Activated B cell treated with CpG ODN at 0.5 μM for 24 hours (primary cell): ENCODE results near the gene WAC. TPM values are rescaled to one million over a fixed set of nuclear protein-coding genes. Genes with fewer than 3 reads are reported as not detected.
"Not testable (repeated sequence)": the region's sequence is repeated elsewhere in the genome, so short reads cannot be mapped to it uniquely, and the experiment has no call there.

Experiments used
- ATAC-seq: fragments of 200-7000 bp; cut with Tn5 transposase; one replicate; pipeline ENCODE4 v1.10.0; 2021; ENCODE audit warnings: low read depth, mild to moderate bottlenecking, moderate library complexity
- CTCF ChIA-PET: fragments of 350-600 bp; sonication (Branson Sonifier 250); formaldehyde crosslinking; loops from one replicate; lab custom pipeline; 2021; ENCODE audit warnings: antibody characterized with exemption; lab: Charles Lee
- POLR2A ChIA-PET: fragments of 350-600 bp; sonication (Branson Sonifier 250); formaldehyde crosslinking; loops from one replicate; lab custom pipeline; 2021; ENCODE audit warnings: antibody characterized with exemption; lab: Charles Lee
- DNase-seq: peaks from one replicate; pipeline ENCODE4 v3.0.0; 2022
- H3K27ac Mint-ChIP-seq: one replicate; pipeline ENCODE4 v1.8.0; 2020; ENCODE audit warnings: mixed read lengths
- H3K27me3 Mint-ChIP-seq: one replicate; pipeline ENCODE4 v1.8.0; 2021; ENCODE audit warnings: mixed read lengths
- H3K36me3 Mint-ChIP-seq: one replicate; pipeline ENCODE4 v1.8.0; 2021; ENCODE audit warnings: low read depth, mixed read lengths
- H3K4me1 Mint-ChIP-seq: one replicate; pipeline ENCODE4 v1.8.0; 2021; ENCODE audit warnings: mixed read lengths
- H3K4me3 Mint-ChIP-seq: one replicate; pipeline ENCODE4 v1.8.0; 2020; ENCODE audit warnings: mild to moderate bottlenecking, mixed read lengths
- H3K9me3 Mint-ChIP-seq: one replicate; pipeline ENCODE4 v1.8.0; 2020; ENCODE audit warnings: mixed read lengths
- intact Hi-C: fragments of 100-400 bp; cut with micrococcal nuclease; formaldehyde crosslinking; loops from one replicate; pipeline ENCODE4 v1.15.1; 2024
- total RNA-seq: library from RNA; stranded (reverse); gene quantifications from 2 replicates; pipeline ENCODE4 v1.2.3, GENCODE V29; 2022
- TF ChIP-seq, protein P1 (sequence below): fragments of 200-600 bp; IDR thresholded peaks from one replicate; pipeline ENCODE4 v1.8.0; 2022; ENCODE audit warnings: antibody characterized with exemption, mild to moderate bottlenecking

The WAC gene
- total RNA-seq, 1 donor from 2014 or later: 159 TPM

GRCh38 chr10:28520346-28520745, 12.6 kb upstream of the WAC start:
- intact Hi-C loops: no loop called here
- Mint-ChIP-seq H3K4me1 (peaks cover 4% of the 10 kb centered on the region), H3K27me3 (no peaks in the 10 kb centered on the region), H3K4me3 (no peak overlapping the region), H3K36me3 (peaks cover 27% of the 10 kb centered on the region), H3K9me3 (peaks cover 8% of the 10 kb centered on the region), H3K27ac (no peak overlapping the region)
- ATAC-seq (no peak), DNase-seq (no peak)
- ChIA-PET POLR2A (no interaction called here), CTCF (no interaction called here)
- TF ChIP-seq, protein P1, sequence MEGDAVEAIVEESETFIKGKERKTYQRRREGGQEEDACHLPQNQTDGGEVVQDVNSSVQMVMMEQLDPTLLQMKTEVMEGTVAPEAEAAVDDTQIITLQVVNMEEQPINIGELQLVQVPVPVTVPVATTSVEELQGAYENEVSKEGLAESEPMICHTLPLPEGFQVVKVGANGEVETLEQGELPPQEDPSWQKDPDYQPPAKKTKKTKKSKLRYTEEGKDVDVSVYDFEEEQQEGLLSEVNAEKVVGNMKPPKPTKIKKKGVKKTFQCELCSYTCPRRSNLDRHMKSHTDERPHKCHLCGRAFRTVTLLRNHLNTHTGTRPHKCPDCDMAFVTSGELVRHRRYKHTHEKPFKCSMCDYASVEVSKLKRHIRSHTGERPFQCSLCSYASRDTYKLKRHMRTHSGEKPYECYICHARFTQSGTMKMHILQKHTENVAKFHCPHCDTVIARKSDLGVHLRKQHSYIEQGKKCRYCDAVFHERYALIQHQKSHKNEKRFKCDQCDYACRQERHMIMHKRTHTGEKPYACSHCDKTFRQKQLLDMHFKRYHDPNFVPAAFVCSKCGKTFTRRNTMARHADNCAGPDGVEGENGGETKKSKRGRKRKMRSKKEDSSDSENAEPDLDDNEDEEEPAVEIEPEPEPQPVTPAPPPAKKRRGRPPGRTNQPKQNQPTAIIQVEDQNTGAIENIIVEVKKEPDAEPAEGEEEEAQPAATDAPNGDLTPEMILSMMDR: no peak

- H3K4me3 Mint-ChIP-seq: not testable (repeated sequence)
Measured at GRCh38 chr10:28520828-28521227, 12.1 kb upstream of the WAC start.

DNA sequence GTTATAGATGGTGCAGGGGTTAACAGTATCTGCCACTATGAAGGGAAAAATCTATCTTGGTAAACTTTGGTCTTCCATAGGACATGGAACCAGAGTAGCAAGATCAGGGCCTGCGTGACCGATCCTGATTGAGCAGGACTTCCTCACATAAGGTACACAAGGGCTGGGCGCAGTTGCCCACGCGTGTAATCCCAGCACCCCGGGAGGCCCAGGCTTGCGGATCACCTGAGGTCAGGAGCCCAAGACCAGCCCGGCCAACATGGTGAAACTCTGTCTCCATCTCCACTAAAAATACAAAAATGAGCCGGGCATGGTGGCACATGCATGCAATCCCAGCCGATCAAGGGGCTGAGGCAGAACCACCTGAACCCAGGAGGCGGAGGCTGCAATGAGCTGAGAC, 11.0 kb upstream of the WAC start:
- intact Hi-C loops, H3K27ac Mint-ChIP-seq: not testable (repeated sequence)

More at GRCh38 chr10:28520828-28521227, 12.1 kb upstream of the WAC start:
- ATAC-seq, DNase-seq, CTCF ChIA-PET, intact Hi-C loops, H3K4me1 Mint-ChIP-seq, H3K9me3 Mint-ChIP-seq, H3K27me3 Mint-ChIP-seq, POLR2A ChIA-PET, H3K27ac Mint-ChIP-seq: not testable (repeated sequence)
- H3K36me3 Mint-ChIP-seq: peaks cover 31% of the 10 kb centered on the region

DNA sequence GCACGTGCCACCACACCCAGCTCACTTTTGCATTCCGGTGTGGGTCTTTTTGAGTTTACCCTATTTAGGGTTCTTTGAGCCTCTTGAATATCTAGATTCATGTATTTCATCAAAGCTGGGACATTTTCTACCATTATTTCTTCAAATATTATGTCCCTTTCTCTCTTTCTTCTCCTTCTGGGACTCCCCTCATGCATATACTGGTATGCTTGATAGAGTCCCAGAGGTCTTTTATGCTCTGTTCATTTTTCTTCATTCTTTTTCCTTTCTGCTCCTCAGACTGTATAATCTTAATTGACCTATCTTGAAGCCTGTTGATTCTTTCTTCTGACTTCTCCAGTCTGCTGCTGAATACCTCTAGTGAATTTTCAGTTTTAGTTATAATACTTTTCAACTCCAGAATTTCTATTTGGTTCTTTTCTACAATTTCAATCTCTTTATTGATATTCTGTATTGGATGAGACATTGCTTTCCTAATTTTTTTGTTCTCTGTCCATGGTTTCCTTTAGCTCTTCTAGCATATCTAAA, 9.1 kb upstream of the WAC start:
- no peak overlapping the region for H3K27ac Mint-ChIP-seq
- POLR2A ChIA-PET: no interaction called here

More for the DNA sequence above, 11.0 kb upstream of the WAC start:
- H3K9me3 Mint-ChIP-seq, DNase-seq, ATAC-seq, H3K4me3 Mint-ChIP-seq, POLR2A ChIA-PET, CTCF ChIA-PET, H3K4me1 Mint-ChIP-seq, H3K27me3 Mint-ChIP-seq: not testable (repeated sequence)
- H3K36me3 Mint-ChIP-seq: peaks cover 41% of the 10 kb centered on the region

DNA sequence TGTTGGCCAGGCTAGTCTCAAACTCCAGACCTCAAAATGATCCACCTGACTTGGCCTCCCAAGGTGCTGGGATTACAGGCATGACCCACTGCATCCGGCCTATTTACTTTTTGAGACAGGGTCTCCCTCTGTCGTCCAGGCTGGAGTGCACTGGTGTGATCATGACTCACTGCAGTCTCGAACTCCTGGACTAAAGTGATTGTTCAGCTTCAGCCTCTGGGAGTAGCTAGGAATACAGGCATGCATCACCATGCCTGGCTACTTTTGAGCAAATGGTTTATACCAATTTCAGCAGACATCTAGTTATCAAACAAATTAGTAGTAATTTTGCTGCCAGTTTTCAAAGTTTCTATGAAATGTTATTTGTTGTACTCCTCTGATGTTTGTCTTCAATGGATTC, 2.2 kb upstream of the WAC start:
- no peak overlapping the region for H3K27ac Mint-ChIP-seq
- H3K9me3 Mint-ChIP-seq: peaks cover 3% of the 10 kb centered on the region
- peak overlapping the region; percentile 99 for H3K4me3 Mint-ChIP-seq
- POLR2A ChIA-PET: interaction anchor here (1.0 kb wide), 1 partner anchor 121 kb away, joined by 4 read pairs; no protein-coding TSS in a partner anchor
- peaks cover 51% of the 10 kb centered on the region for H3K36me3 Mint-ChIP-seq
- TF ChIP-seq, protein P1: no peak
- H3K4me1 Mint-ChIP-seq: peaks cover 49% of the 10 kb centered on the region
- intact Hi-C loops: loop anchor here (5.0 kb wide), 1 partner anchor 1668 kb away; the partner anchor contains the start of gene ABI1
- DNase-seq (no peak), ATAC-seq (no peak)
- CTCF ChIA-PET: no interaction called here
- H3K27me3 Mint-ChIP-seq: no peaks in the 10 kb centered on the region

More for the DNA sequence above, 9.1 kb upstream of the WAC start:
- Mint-ChIP-seq H3K9me3 (peaks cover 6% of the 10 kb centered on the region), H3K4me3 (no peak overlapping the region), H3K36me3 (peaks cover 42% of the 10 kb centered on the region), H3K4me1 (peaks cover 6% of the 10 kb centered on the region), H3K27me3 (no peaks in the 10 kb centered on the region)
- CTCF ChIA-PET: no interaction called here
- TF ChIP-seq, protein P1: no peak
- intact Hi-C loops: no loop called here
- ATAC-seq (no peak), DNase-seq (no peak)

DNA sequence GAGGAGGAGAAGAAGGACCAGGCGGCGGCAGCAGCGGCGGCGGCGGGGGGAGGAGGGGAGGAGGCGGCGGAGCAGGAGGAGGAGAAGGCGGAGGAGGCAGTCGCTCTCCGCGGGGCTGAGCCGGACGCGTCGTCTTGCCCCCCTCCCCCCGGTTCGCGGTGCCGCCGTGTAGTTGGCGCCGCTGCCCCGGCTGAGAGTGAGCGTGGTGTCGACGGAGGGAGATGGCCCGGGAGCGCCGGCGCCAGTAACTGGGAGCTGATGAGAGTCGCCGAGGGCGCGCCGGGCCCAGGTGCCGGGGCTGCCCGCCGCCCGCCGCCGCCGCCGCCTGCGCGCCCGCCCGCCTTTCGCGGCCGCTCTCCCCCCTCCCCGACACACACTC, 257 bp downstream of the WAC start:
- CTCF ChIA-PET: no interaction called here
- TF ChIP-seq, protein P1: no peak
- Mint-ChIP-seq H3K4me3 (peak overlapping the region; percentile 99), H3K36me3 (peaks cover 63% of the 10 kb centered on the region), H3K27ac (peak overlapping the region; percentile 100), H3K27me3 (no peaks in the 10 kb centered on the region), H3K9me3 (peaks cover 3% of the 10 kb centered on the region), H3K4me1 (peaks cover 64% of the 10 kb centered on the region)
- no peak for ATAC-seq
- no peak for DNase-seq
- intact Hi-C loops: loop anchor here (2.0 to 5.0 kb wide), 2 partner anchors 144 to 1671 kb away; partner anchors contain the start of genes ABI1 and BAMBI
- POLR2A ChIA-PET: interaction anchor here (0.6 to 3.2 kb wide), 18 partner anchors 10 to 1836 kb away, joined by 3 to 20 read pairs (median 6); partner anchors contain the start of genes ACBD5, MASTL, MPP7 and PDSS1
